ENCODE measurements around the gene AKAP11. TPM values are rescaled to one million over a fixed set of nuclear protein-coding genes. Genes with fewer than 3 reads are reported as not detected.

Gene AKAP11
- total and polyA plus RNA-seq, 2 of the 4 experiments (the other 2 are of a cell fraction) = 8.0 to 19.7 TPM

DNA sequence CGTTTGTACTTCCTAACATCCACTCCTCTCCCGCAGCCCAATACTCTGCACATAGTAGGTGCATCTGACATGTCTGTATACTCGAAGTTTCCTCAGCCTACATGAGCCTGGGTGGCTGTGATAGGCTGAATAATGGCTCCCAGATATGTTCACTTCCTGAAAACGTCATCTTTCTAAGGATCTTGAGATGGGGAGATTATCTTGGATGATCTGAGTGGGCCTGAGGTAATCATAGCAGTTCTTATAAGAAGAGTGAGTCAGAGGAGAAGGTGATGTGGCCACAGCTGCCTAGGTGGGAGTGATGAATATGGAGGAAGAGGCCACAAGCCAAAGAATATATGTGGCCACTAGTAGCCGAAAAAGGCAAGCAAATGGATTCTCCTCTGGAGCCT is 84.2 kb downstream of the AKAP11 start:
- CTCF ChIA-PET = no interaction called here
- no peaks in the 10 kb centered on the region for H3K4me1 ChIP-seq (ENCODE audit: control insufficient read depth, insufficient read depth, low read length)
- H3K9ac ChIP-seq (ENCODE audit: low read depth, low read length) = no peak overlapping the region
- no peak overlapping the region for H3K4ac ChIP-seq (ENCODE audit: low read depth, low read length)
- H3K36me3 ChIP-seq (ENCODE audit: control insufficient read depth, insufficient read depth, low read length) = no peaks in the 10 kb centered on the region
- no TSS peak for BruUV-seq (replicated peaks)
- in situ Hi-C loops (cut with MboI; ENCODE audit: low sequenced_read_pairs) (no loop called here), dilution Hi-C loops (cut with HindIII; ENCODE audit: low sequenced_read_pairs, unreplicated experiment) (no loop called here), intact Hi-C loops (cut with micrococcal nuclease) (no loop called here)
- H2BK20ac ChIP-seq (ENCODE audit: low read depth, low read length) = no peak overlapping the region
- no peak overlapping the region for H3K18ac ChIP-seq (ENCODE audit: low read depth, low read length)
- no peak overlapping the region for H2AK5ac ChIP-seq (ENCODE audit: low read depth, low read length)
- no peak for TF ChIP-seq NFE2L2 (IDR thresholded peaks at IDR 0.05; ENCODE audit: low read depth, low read length)
- TF ChIP-seq BHLHE40 (IDR thresholded peaks at IDR 0.05; ENCODE audit: low read depth, low read length) = no peak
- no peak for TF ChIP-seq POLR2A (IDR thresholded peaks at IDR 0.05; ENCODE audit: low read depth, low read length)
- no peak for TF ChIP-seq CEBPB (IDR thresholded peaks at IDR 0.05; ENCODE audit: low read depth, low read length)
- no peak for TF ChIP-seq ELK1 (IDR thresholded peaks at IDR 0.05; ENCODE audit: borderline replicate concordance, low read depth, low read length)
- no peak for TF ChIP-seq MAZ (IDR thresholded peaks at IDR 0.05; ENCODE audit: borderline replicate concordance, low read depth, low read length)
- no peak for TF ChIP-seq RAD21 (IDR thresholded peaks at IDR 0.05; ENCODE audit: low read length)
- TF ChIP-seq RCOR1 (IDR thresholded peaks at IDR 0.05; ENCODE audit: insufficient replicate concordance, low read length) = no peak
- TF ChIP-seq SMC3 (IDR thresholded peaks at IDR 0.05; ENCODE audit: low read depth, low read length) = no peak
- no peak for TF ChIP-seq MAFK (IDR thresholded peaks at IDR 0.05; ENCODE audit: low read depth, low read length)
- TF ChIP-seq MXI1 (IDR thresholded peaks at IDR 0.05; ENCODE audit: borderline replicate concordance, low read depth, low read length) = no peak
- TF ChIP-seq FOS (IDR thresholded peaks at IDR 0.05; ENCODE audit: low read depth, low read length) = no peak
- TF ChIP-seq, protein P1, sequence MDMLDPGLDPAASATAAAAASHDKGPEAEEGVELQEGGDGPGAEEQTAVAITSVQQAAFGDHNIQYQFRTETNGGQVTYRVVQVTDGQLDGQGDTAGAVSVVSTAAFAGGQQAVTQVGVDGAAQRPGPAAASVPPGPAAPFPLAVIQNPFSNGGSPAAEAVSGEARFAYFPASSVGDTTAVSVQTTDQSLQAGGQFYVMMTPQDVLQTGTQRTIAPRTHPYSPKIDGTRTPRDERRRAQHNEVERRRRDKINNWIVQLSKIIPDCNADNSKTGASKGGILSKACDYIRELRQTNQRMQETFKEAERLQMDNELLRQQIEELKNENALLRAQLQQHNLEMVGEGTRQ (IDR thresholded peaks at IDR 0.05; ENCODE audit: low read depth, low read length) = no peak
- TF ChIP-seq RFX5 (IDR thresholded peaks at IDR 0.05; ENCODE audit: low read depth, low read length) = no peak
- TF ChIP-seq, protein P2, sequence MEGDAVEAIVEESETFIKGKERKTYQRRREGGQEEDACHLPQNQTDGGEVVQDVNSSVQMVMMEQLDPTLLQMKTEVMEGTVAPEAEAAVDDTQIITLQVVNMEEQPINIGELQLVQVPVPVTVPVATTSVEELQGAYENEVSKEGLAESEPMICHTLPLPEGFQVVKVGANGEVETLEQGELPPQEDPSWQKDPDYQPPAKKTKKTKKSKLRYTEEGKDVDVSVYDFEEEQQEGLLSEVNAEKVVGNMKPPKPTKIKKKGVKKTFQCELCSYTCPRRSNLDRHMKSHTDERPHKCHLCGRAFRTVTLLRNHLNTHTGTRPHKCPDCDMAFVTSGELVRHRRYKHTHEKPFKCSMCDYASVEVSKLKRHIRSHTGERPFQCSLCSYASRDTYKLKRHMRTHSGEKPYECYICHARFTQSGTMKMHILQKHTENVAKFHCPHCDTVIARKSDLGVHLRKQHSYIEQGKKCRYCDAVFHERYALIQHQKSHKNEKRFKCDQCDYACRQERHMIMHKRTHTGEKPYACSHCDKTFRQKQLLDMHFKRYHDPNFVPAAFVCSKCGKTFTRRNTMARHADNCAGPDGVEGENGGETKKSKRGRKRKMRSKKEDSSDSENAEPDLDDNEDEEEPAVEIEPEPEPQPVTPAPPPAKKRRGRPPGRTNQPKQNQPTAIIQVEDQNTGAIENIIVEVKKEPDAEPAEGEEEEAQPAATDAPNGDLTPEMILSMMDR (conservative IDR thresholded peaks at IDR 0.05; ENCODE audit: low read depth, low read length) = no peak
- no peak overlapping the region for H3K4me2 ChIP-seq (ENCODE audit: low read depth, low read length)
- no peak overlapping the region for H4K8ac ChIP-seq (ENCODE audit: low read depth in 2 of 2, low read length in 2 of 2)
- H3K27ac ChIP-seq (ENCODE audit: insufficient read depth, low read length) = no peak overlapping the region
- H4K91ac ChIP-seq (ENCODE audit: insufficient read depth, low read depth, low read length) = no peak overlapping the region
- no peaks in the 10 kb centered on the region for H4K20me1 ChIP-seq (ENCODE audit: insufficient read depth, low read length)
- H3K4me3 ChIP-seq (ENCODE audit: insufficient read depth, low read depth, low read length) = no peak overlapping the region
- POLR2A ChIA-PET (ENCODE audit: unreplicated experiment) = no interaction called here
- H2AFZ ChIP-seq (replicated peaks; ENCODE audit: low read length, poor library complexity) = no peak overlapping the region
- ATAC-seq (ENCODE audit: low read depth) (no peak), DNase-seq (no peak)
- no peak overlapping the region for H2BK5ac ChIP-seq (ENCODE audit: low read depth, low read length, poor library complexity, severe bottlenecking)
- H3K9me3 ChIP-seq (ENCODE audit: control insufficient read depth, insufficient read depth, low read length) = no peaks in the 10 kb centered on the region
- H3K79me1 ChIP-seq (ENCODE audit: low read depth in 1 of 2, low read length in 2 of 2) = no peaks in the 10 kb centered on the region
- no CpG with 5 or more reads among the region's 5 CpGs for WGBS, 2 experiments (ENCODE audit: extremely low coverage in 2 of 2, insufficient read length in 1 of 2)
- H3K23ac ChIP-seq (ENCODE audit: low read depth, low read length) = no peak overlapping the region
- H2BK15ac ChIP-seq (ENCODE audit: low read depth, low read length) = no peak overlapping the region
- no peak overlapping the region for H3K56ac ChIP-seq (ENCODE audit: extremely low read depth, insufficient read depth, low read length)
- no peak overlapping the region for H3K14ac ChIP-seq (replicated peaks; ENCODE audit: low read depth, low read length)
- no peak overlapping the region for H4K5ac ChIP-seq (ENCODE audit: low read depth, low read length)
- no peak overlapping the region for H2AK9ac ChIP-seq (replicated peaks; ENCODE audit: low read depth, low read length, poor library complexity)
- H3K9me1 ChIP-seq (ENCODE audit: insufficient read depth, low read length) = no peaks in the 10 kb centered on the region
- no peak overlapping the region for H2BK120ac ChIP-seq (ENCODE audit: low read depth, low read length)
- H3K27me3 ChIP-seq (ENCODE audit: control insufficient read depth, insufficient read depth, low read length) = no peaks in the 10 kb centered on the region; the same call in 1 of the 2 replicates

Measured in IMR-90 (cell line).